22Rv1 (cell line): ENCODE measurements around the gene NT5DC3.

Experiments used
- CTCF ChIP-seq: fragments of 450-650 bp; IDR thresholded peaks from 2 replicates; pipeline ENCODE4 v1.5.1; 2017; ENCODE audit warnings: mild to moderate bottlenecking
- ZFX ChIP-seq: fragments of 450-650 bp; IDR thresholded peaks from 2 replicates; pipeline ENCODE4 v1.6.1; 2017; ENCODE audit warnings: antibody characterized with exemption, borderline replicate concordance

- TF ChIP-seq CTCF (no peak), ZFX (no peak)
Measured at GRCh38 chr12:103852498-103852997, 11.5 kb upstream of the NT5DC3 start.
